ENCODE data around the gene ATXN1.

ATXN1 gene

GRCh38 chr6:16767765-16768476, 6.7 kb upstream of the ATXN1 start (continued):
- TF ChIP-seq ZNF112 (tag by site-specific recombination; IDR thresholded peaks at IDR 0.05) (no peak), ZNF140 (tag by site-specific recombination; IDR thresholded peaks at IDR 0.05) (no peak), ZFP69B (tag by site-specific recombination; IDR thresholded peaks at IDR 0.05) (no peak), ZNF48 (tag by site-specific recombination; IDR thresholded peaks at IDR 0.05) (no peak), KLF1 (tag by site-specific recombination; IDR thresholded peaks at IDR 0.05) (no peak), GFI1B (tag by site-specific recombination; IDR thresholded peaks at IDR 0.05) (no peak), TRIM28 (IDR thresholded peaks at IDR 0.05; ENCODE audit: borderline replicate concordance, low read length) (no peak), ZNF600 (tag by site-specific recombination; IDR thresholded peaks at IDR 0.05) (no peak), ZBTB6 (tag by site-specific recombination; IDR thresholded peaks at IDR 0.05) (no peak), ZNF157 (tag by site-specific recombination; IDR thresholded peaks at IDR 0.05) (no peak), ATF2 (tag by site-specific recombination; IDR thresholded peaks at IDR 0.05; ENCODE audit: low read depth) (no peak), ZEB2 (tag by site-specific recombination; IDR thresholded peaks at IDR 0.05) (no peak), ZNF174 (tag by site-specific recombination; IDR thresholded peaks at IDR 0.05) (no peak), ZBTB44 (tag by site-specific recombination; IDR thresholded peaks at IDR 0.05) (no peak), ZNF660 (tag by site-specific recombination; IDR thresholded peaks at IDR 0.05) (no peak), SCRT2 (tag by site-specific recombination; IDR thresholded peaks at IDR 0.05) (0 out of 2 replicates have a peak, but pooled peaks have one; percentile 17), ZNF146 (tag by site-specific recombination; IDR thresholded peaks at IDR 0.05) (no peak)

GRCh38 chr6:16766836-16767745, 5.8 kb upstream of the ATXN1 start:
- peak; percentile 50 for TF ChIP-seq ZNF600 (tag by site-specific recombination; IDR thresholded peaks at IDR 0.05)
- 0 out of 2 replicates have a peak, but pooled peaks have one; percentile 8 for TF ChIP-seq ZBTB44 (tag by site-specific recombination; IDR thresholded peaks at IDR 0.05)
- no peak for TF ChIP-seq ZNF423 (tag by site-specific recombination; IDR thresholded peaks at IDR 0.05)
- no peak for TF ChIP-seq ZFP41 (tag by site-specific recombination; IDR thresholded peaks at IDR 0.05; ENCODE audit: borderline replicate concordance)
- TF ChIP-seq ZNF112 (tag by site-specific recombination; IDR thresholded peaks at IDR 0.05) = no peak
- TF ChIP-seq FEZF1 (tag by site-specific recombination; IDR thresholded peaks at IDR 0.05) = no peak
- no peak for TF ChIP-seq ZSCAN30 (tag by site-specific recombination; IDR thresholded peaks at IDR 0.05)
- TF ChIP-seq ZBTB17 (tag by site-specific recombination; IDR thresholded peaks at IDR 0.05) = 0 out of 2 replicates have a peak, but pooled peaks have one; percentile 57
- TF ChIP-seq KLF17 (tag by site-specific recombination; IDR thresholded peaks at IDR 0.05) = no peak
- no peak for TF ChIP-seq ZBTB49 (tag by site-specific recombination; IDR thresholded peaks at IDR 0.05; ENCODE audit: low read depth)
- TF ChIP-seq ZNF629 (tag by site-specific recombination; IDR thresholded peaks at IDR 0.05) = 0 out of 2 replicates have a peak, but pooled peaks have one; percentile 36
- no peak overlapping the region for H3K4me3 ChIP-seq (ENCODE audit: low read depth, low read length)
- ChIA-PET CTCF (interaction anchor here (0.5 to 10.0 kb wide), 10 partner anchors 19 to 481 kb away, joined by 3 to 82 read pairs (median 4); no protein-coding TSS in a partner anchor), POLR2A (interaction anchor here (0.8 kb wide), 1 partner anchor 319 kb away, joined by 3 read pairs; no protein-coding TSS in a partner anchor)
- peaks cover 57% of the 10 kb centered on the region for H3K4me1 ChIP-seq (ENCODE audit: control insufficient read depth, insufficient read depth, low read length)
- H3K9me3 ChIP-seq (ENCODE audit: control insufficient read depth, insufficient read depth, low read depth, low read length) = no peaks in the 10 kb centered on the region
- H3K27ac ChIP-seq (ENCODE audit: extremely low read depth, low read depth, low read length) = peak overlapping the region; percentile 45
- H3K36me3 ChIP-seq (ENCODE audit: control insufficient read depth in 2 of 2, insufficient read depth in 1 of 2, low read length in 2 of 2) = no peaks in the 10 kb centered on the region
